ENCODE results near the gene CTNNA3. TPM values are rescaled to one million over a fixed set of nuclear protein-coding genes. Genes with fewer than 3 reads are reported as not detected.

CTNNA3 gene
- total RNA-seq, 1 donor = not detected

DNA sequence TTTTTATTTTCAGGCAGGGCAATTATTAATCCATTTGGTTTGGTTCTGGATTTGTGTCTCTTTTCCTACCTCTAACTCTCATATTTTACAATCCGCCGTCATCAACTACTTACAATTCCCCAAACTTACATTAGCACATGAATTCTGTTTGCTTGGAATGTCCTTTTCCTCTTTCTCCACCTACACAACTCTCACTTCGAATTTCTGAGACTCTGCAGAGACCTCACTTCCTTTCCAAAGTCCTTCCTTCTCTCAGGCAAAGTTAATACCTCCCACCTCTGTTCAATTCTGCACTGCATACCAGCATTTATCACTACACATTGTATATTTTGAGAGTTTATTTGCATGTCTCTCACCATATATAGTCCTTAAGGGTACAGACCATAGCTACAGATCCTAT, 892.8 kb downstream of the CTNNA3 start:
- DNase-seq (ENCODE audit: insufficient read length, low spot score, missing footprints) = no peak
- no peaks in the 10 kb centered on the region for H3K36me3 ChIP-seq (ENCODE audit: insufficient read depth, low read length)
- H3K27ac ChIP-seq (ENCODE audit: low read depth, low read length) = no peak overlapping the region
- no peaks in the 10 kb centered on the region for H3K79me2 ChIP-seq (ENCODE audit: insufficient read depth, low read length)
- H3K4me2 ChIP-seq (ENCODE audit: insufficient read depth, low read length) = no peak overlapping the region
- no peak overlapping the region for H2AFZ ChIP-seq (ENCODE audit: low read length)
- no peak overlapping the region for H3K4me3 ChIP-seq (ENCODE audit: insufficient read depth, low read length)
- H3K9me3 ChIP-seq (ENCODE audit: low read depth, low read length) = no peaks in the 10 kb centered on the region
- H4K20me1 ChIP-seq (ENCODE audit: insufficient read depth, low read length) = no peaks in the 10 kb centered on the region
- TF ChIP-seq, protein P1, sequence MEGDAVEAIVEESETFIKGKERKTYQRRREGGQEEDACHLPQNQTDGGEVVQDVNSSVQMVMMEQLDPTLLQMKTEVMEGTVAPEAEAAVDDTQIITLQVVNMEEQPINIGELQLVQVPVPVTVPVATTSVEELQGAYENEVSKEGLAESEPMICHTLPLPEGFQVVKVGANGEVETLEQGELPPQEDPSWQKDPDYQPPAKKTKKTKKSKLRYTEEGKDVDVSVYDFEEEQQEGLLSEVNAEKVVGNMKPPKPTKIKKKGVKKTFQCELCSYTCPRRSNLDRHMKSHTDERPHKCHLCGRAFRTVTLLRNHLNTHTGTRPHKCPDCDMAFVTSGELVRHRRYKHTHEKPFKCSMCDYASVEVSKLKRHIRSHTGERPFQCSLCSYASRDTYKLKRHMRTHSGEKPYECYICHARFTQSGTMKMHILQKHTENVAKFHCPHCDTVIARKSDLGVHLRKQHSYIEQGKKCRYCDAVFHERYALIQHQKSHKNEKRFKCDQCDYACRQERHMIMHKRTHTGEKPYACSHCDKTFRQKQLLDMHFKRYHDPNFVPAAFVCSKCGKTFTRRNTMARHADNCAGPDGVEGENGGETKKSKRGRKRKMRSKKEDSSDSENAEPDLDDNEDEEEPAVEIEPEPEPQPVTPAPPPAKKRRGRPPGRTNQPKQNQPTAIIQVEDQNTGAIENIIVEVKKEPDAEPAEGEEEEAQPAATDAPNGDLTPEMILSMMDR (IDR thresholded peaks at IDR 0.05; ENCODE audit: extremely low read depth, low read depth, low read length) = no peak
- no peaks in the 10 kb centered on the region for H3K27me3 ChIP-seq (ENCODE audit: insufficient read depth, low read length)
- no peaks in the 10 kb centered on the region for H3K4me1 ChIP-seq (ENCODE audit: insufficient read depth, low read length)

DNA sequence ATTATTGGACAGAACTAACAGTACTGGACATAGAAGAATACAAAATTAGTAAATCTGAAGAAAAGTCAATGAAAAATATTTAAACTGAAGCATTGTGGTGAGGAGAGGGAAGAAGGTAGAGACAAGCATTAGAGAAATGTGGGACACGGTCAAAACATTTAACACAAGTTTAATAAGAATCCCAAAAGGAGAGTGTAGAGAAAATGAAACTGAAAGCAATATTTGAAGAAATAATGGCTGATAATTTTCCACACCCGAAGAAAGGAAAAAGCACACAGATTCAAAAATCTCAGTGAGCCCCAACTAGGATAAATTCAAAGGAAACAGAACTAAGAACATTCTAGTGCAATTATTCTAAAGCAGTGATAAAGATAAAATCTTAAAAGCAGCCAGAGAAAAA, 896.5 kb downstream of the CTNNA3 start:
- H3K4me3 ChIP-seq (ENCODE audit: insufficient read depth, low read length) = no peak overlapping the region
- no peak for DNase-seq (ENCODE audit: insufficient read length, low spot score, missing footprints)
- H3K27ac ChIP-seq (ENCODE audit: low read depth, low read length) = no peak overlapping the region
- H3K27me3 ChIP-seq (ENCODE audit: insufficient read depth, low read length) = no peaks in the 10 kb centered on the region
- peak overlapping the region; percentile 36 for H3K4me2 ChIP-seq (ENCODE audit: insufficient read depth, low read length)
- TF ChIP-seq, protein P1 (IDR thresholded peaks at IDR 0.05; ENCODE audit: extremely low read depth, low read depth, low read length) = no peak
- H4K20me1 ChIP-seq (ENCODE audit: insufficient read depth, low read length) = no peaks in the 10 kb centered on the region
- no peaks in the 10 kb centered on the region for H3K4me1 ChIP-seq (ENCODE audit: insufficient read depth, low read length)
- no peaks in the 10 kb centered on the region for H3K79me2 ChIP-seq (ENCODE audit: insufficient read depth, low read length)
- no peaks in the 10 kb centered on the region for H3K36me3 ChIP-seq (ENCODE audit: insufficient read depth, low read length)
- H3K9me3 ChIP-seq (ENCODE audit: low read depth, low read length) = no peaks in the 10 kb centered on the region
- H2AFZ ChIP-seq (ENCODE audit: low read length) = peak overlapping the region; percentile 39

DNA sequence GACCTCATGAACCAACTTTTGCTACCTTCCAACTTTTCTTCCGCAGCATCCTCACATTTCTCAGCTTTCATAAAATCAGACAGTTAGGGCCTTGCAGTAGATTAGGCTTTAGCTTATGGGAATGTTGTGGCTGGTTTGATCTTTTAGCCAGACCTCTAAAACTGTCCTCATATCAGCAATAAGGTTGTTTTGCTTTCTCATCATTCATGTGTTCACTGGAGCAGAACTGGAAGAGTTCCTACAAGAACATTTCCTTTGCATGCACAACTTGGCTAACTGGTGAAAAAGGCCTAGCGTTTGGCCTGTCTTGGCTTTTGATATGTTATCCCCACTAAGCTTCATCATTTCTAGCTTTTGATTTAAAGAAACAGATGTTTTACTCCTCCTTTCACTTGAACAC, 900.1 kb downstream of the CTNNA3 start:
- no peak overlapping the region for H3K4me3 ChIP-seq (ENCODE audit: insufficient read depth, low read length)
- H3K4me1 ChIP-seq (ENCODE audit: insufficient read depth, low read length) = no peaks in the 10 kb centered on the region
- H3K79me2 ChIP-seq (ENCODE audit: insufficient read depth, low read length) = no peaks in the 10 kb centered on the region
- H3K4me2 ChIP-seq (ENCODE audit: insufficient read depth, low read length) = no peak overlapping the region
- H3K36me3 ChIP-seq (ENCODE audit: insufficient read depth, low read length) = no peaks in the 10 kb centered on the region
- no peaks in the 10 kb centered on the region for H4K20me1 ChIP-seq (ENCODE audit: insufficient read depth, low read length)
- H2AFZ ChIP-seq (ENCODE audit: low read length) = no peak overlapping the region
- H3K27me3 ChIP-seq (ENCODE audit: insufficient read depth, low read length) = no peaks in the 10 kb centered on the region
- no peak for DNase-seq (ENCODE audit: insufficient read length, low spot score, missing footprints)
- H3K9me3 ChIP-seq (ENCODE audit: low read depth, low read length) = no peaks in the 10 kb centered on the region
- H3K27ac ChIP-seq (ENCODE audit: low read depth, low read length) = no peak overlapping the region
- TF ChIP-seq, protein P1 (IDR thresholded peaks at IDR 0.05; ENCODE audit: extremely low read depth, low read depth, low read length) = no peak

DNA sequence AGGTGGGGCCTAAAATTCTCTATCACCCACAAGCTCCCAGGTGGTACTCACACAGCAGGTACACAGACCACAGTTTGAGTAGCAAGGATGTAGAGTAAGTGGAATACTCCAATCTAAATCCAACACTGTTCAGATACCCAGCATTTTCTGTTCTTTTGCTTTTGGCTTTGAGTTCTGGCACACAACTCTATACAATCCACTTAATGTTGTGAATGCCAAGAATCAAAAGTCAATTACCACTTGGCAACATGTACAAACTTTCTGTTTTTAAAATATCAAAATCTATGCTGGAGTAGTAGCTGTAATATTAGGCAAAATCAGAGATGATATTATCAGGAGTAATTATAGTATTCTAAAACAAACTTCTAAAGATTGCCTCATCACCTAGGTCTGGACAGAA, 903.6 kb downstream of the CTNNA3 start:
- Histone ChIP-seq H3K27me3 (ENCODE audit: insufficient read depth, low read length) (no peaks in the 10 kb centered on the region), H3K4me3 (ENCODE audit: insufficient read depth, low read length) (no peak overlapping the region), H3K9me3 (ENCODE audit: low read depth, low read length) (no peaks in the 10 kb centered on the region), H3K79me2 (ENCODE audit: insufficient read depth, low read length) (no peaks in the 10 kb centered on the region), H3K27ac (ENCODE audit: low read depth, low read length) (no peak overlapping the region), H2AFZ (ENCODE audit: low read length) (no peak overlapping the region), H3K4me1 (ENCODE audit: insufficient read depth, low read length) (no peaks in the 10 kb centered on the region), H3K36me3 (ENCODE audit: insufficient read depth, low read length) (no peaks in the 10 kb centered on the region), H3K4me2 (ENCODE audit: insufficient read depth, low read length) (no peak overlapping the region), H4K20me1 (ENCODE audit: insufficient read depth, low read length) (no peaks in the 10 kb centered on the region)
- no peak for DNase-seq (ENCODE audit: insufficient read length, low spot score, missing footprints)
- TF ChIP-seq, protein P1 (IDR thresholded peaks at IDR 0.05; ENCODE audit: extremely low read depth, low read depth, low read length) = no peak

Data from osteoblast (primary cell).